Memory B cell (primary cell): ENCODE results near the gene MTOR.
A peak's percentile ranks its signal among the peaks of the same experiment; 100 is the strongest.

ENCODE experiments used
- ATAC-seq: fragments of 150-1000 bp; cut with Tn5 transposase; 2 replicates; pipeline ENCODE4 v1.10.0; 2021; ENCODE audit warnings: low read depth, mild to moderate bottlenecking, moderate library complexity
- DNase-seq, 2 donors: peaks; one replicate each; pipeline ENCODE4 v3.0.0; 2022; ENCODE audit warnings: low spot score in 2 of 2
- H3K27ac Mint-ChIP-seq: one replicate; pipeline ENCODE4 v1.8.0; 2022; ENCODE audit warnings: mild to moderate bottlenecking, moderate library complexity, mixed read lengths
- H3K27me3 Mint-ChIP-seq: one replicate; pipeline ENCODE4 v1.8.0; 2022; ENCODE audit warnings: mixed read lengths
- H3K36me3 Mint-ChIP-seq: one replicate; pipeline ENCODE4 v1.8.0; 2022; ENCODE audit warnings: mild to moderate bottlenecking, mixed read lengths
- H3K4me1 Mint-ChIP-seq: one replicate; pipeline ENCODE4 v1.8.0; 2022; ENCODE audit warnings: mixed read lengths
- H3K4me3 Mint-ChIP-seq: one replicate; pipeline ENCODE4 v1.8.0; 2022; ENCODE audit warnings: mild to moderate bottlenecking, moderate library complexity, mixed read lengths
- H3K9me3 Mint-ChIP-seq: one replicate; pipeline ENCODE4 v1.8.0; 2022; ENCODE audit warnings: mixed read lengths

Gene MTOR

DNA sequence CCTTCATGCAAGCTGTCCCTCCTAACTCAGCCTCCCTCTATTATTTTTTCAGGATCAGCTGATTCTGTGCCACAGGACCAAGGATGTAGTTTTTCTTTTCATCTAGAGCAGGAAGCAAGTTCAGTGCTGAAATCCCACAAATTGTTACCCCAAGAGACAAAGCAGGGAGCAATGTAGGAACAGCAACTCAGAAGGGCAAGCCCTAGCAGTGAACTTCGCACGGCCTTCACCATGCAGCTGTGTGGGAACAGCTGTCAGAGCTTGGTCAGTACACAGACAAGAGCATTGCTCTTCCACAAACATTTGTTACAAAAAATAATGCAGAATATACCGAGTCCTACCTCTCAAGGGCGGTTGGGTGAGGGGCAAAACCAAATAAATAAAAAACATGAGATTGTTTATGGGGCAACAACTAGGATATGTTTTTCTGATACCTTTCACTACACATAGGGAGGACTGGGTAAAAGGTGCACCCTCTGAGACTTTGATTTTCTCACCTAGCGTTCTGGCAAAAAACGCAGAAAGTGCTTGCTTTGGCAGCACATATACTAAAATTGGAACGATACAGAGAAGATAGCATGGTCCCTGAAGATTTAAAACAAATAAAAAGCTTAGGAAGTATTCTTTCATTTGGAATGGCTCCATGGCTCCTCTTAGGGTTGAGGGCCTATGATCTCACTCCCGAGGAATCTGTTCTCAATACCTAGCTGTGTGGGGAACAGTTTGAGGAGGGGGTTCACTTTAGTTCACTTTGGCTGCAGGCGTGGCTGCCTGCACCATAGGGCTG is 110.3 kb downstream of the MTOR start:
- no peak for ATAC-seq
- Mint-ChIP-seq H3K27me3 (no peaks in the 10 kb centered on the region), H3K4me3 (no peak overlapping the region), H3K4me1 (peaks cover 6% of the 10 kb centered on the region), H3K36me3 (peaks cover 36% of the 10 kb centered on the region), H3K9me3 (no peaks in the 10 kb centered on the region), H3K27ac (no peak overlapping the region)
- DNase-seq, result no peak

DNA sequence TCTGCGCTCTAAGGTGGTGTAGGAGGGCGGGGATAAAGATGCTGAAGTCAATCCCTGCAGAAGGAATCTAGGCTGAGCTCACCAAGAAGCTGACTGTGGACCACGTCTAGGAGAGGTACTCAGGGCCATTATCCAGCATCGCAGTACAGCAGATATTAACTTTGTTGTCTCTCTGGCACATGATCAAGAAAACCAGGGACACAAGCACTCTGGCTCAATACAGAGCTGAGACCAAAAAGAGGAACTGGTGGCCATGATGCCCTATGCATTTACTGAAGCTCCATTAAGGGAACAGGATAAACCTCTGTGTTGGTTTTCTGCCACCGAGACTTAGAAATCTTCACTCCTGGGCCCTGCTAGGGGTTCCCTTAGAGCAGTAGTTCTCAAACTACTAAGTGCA is 111.2 kb downstream of the MTOR start:
- ATAC-seq, result no peak
- Mint-ChIP-seq H3K9me3 (no peaks in the 10 kb centered on the region), H3K4me3 (no peak overlapping the region), H3K36me3 (peaks cover 30% of the 10 kb centered on the region), H3K27me3 (no peaks in the 10 kb centered on the region), H3K4me1 (no peaks in the 10 kb centered on the region), H3K27ac (peak overlapping the region; percentile 32)
- DNase-seq, result no peak

DNA sequence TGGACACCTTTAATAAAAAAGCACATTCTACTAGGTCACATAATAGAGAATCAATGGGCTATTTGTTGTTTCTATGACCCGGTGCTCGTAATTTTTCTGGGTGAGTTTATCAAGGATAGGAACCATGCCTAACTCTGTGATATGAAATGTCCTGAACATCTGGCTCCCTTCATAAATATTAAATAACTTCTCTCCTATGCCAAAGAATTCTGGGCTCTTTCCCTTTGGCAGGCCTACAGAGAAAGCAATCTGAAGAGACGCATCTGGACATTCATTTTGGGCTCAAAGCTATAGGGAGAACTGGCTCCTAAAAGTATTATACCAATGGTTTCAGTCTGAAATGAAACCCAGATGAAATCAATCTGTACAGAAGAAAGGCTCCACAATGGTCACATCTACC is 112.0 kb downstream of the MTOR start:
- H3K27me3 Mint-ChIP-seq, result no peaks in the 10 kb centered on the region
- H3K4me3 Mint-ChIP-seq, result no peak overlapping the region
- H3K36me3 Mint-ChIP-seq, result peaks cover 30% of the 10 kb centered on the region
- no peaks in the 10 kb centered on the region for H3K9me3 Mint-ChIP-seq
- ATAC-seq (no peak), DNase-seq (no peak)
- no peaks in the 10 kb centered on the region for H3K4me1 Mint-ChIP-seq
- H3K27ac Mint-ChIP-seq, result no peak overlapping the region

DNA sequence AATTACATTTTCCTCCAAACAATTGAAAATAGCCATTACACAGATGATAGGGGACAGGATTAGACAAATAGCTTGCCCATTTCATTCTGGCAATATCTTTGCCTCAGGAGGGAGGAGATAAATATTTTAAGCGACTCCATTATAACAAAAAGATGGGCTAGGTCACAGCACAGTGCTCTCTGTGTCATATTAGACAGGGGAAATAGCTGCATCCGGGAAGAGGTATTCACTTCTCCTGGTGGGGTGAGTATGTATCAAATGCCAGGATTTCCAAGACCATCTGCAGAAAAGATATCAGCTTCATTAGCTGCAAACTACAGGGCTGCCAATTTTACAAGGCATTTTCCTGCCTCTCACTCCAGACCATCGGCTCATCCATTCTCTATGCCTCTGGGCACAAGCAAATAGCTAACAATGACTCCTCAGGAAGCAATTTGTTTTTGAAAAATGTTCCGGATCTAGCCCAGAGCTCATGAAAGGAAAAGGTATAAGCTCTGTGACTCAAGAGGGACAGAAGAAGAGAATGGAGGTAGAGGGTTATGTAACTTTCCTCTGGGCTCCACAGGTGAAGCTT is 115.1 kb downstream of the MTOR start:
- H3K27ac Mint-ChIP-seq, result no peak overlapping the region
- H3K4me3 Mint-ChIP-seq, result no peak overlapping the region
- no peak for DNase-seq
- no peak for ATAC-seq
- peaks cover 35% of the 10 kb centered on the region for H3K36me3 Mint-ChIP-seq
- no peaks in the 10 kb centered on the region for H3K9me3 Mint-ChIP-seq
- no peaks in the 10 kb centered on the region for H3K27me3 Mint-ChIP-seq
- no peaks in the 10 kb centered on the region for H3K4me1 Mint-ChIP-seq

DNA sequence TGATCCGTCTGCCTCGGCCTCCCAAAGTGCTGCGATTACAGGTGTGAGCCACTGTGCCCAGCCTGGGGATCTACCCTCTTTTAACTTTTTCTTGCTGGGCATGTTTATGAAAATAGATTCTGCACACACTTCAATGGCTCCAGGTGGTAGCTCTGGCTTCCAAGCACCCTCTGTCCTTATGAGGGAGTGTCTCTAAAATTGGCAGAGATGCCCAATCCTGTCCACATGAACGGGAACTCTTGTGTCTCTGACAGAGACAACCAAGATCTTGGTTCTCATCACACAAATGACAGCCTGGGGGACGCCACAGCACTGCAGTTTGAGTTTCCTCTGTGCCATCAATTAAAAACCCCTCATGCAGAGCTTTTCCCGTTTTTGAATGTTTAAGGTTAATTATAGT is 116.6 kb downstream of the MTOR start:
- no peaks in the 10 kb centered on the region for H3K27me3 Mint-ChIP-seq
- no peak for ATAC-seq
- H3K36me3 Mint-ChIP-seq, result peaks cover 31% of the 10 kb centered on the region
- DNase-seq, result no peak
- H3K4me3 Mint-ChIP-seq, result no peak overlapping the region
- H3K9me3 Mint-ChIP-seq, result no peaks in the 10 kb centered on the region
- no peaks in the 10 kb centered on the region for H3K4me1 Mint-ChIP-seq
- no peak overlapping the region for H3K27ac Mint-ChIP-seq

DNA sequence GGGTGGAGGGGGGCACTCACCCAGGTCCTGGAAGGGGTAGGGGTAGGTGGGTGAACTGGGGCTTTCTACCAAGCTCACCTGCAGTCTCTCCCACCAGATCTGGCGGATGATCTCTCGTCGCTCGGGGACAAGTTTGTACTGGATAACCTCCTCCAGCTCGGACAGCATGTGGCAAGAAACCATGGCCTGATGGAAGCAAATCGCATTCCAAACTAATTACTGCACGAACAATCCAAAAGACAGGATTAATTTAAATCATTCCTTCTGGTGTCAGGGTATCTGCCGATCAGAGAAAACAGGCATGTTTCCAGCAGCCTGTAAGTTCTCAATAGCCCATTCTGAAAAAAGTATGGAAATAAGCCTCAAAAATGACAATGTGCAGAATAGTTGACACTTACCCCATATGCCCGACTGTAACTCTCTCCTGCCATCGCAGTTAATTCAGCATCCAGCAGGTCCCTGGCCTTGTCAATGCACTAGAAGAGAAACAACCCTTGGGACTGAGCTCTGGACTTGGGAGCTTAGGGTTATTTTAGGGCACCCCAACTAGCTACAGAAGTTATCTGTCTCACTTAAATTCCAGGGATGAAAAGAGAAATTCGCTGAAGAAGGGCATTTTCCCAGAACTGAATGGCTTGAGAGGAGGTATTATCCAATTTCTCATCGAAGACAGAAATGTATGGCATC is 117.6 kb downstream of the MTOR start:
- Mint-ChIP-seq H3K36me3 (peaks cover 25% of the 10 kb centered on the region), H3K27ac (no peak overlapping the region), H3K4me3 (no peak overlapping the region), H3K27me3 (no peaks in the 10 kb centered on the region), H3K4me1 (no peaks in the 10 kb centered on the region), H3K9me3 (no peaks in the 10 kb centered on the region)
- no peak for DNase-seq
- no peak for ATAC-seq

DNA sequence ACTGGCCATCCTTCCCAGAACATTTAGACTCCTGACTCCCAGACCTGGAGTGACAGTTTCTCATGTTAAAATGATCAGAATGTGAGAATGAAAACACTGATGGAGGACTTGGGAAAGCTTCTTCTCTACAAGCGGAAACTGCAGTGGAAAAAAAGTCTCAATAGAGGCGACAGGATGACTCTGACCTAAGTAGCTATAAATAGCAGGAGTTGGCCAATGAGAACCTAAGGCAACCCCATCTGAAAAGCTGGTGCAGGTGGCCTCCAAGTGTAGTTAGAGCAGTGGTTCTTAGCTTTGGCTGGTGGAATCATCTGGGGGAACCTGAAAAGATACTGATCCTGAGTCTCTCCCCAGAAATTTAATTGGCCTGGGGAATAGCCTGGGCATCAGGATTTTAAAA is 118.4 kb downstream of the MTOR start:
- peaks cover 22% of the 10 kb centered on the region for H3K36me3 Mint-ChIP-seq
- H3K27ac Mint-ChIP-seq, result peak overlapping the region; percentile 67
- H3K27me3 Mint-ChIP-seq, result no peaks in the 10 kb centered on the region
- H3K4me3 Mint-ChIP-seq, result no peak overlapping the region
- DNase-seq (no peak), ATAC-seq (no peak)
- H3K4me1 Mint-ChIP-seq, result no peaks in the 10 kb centered on the region
- no peaks in the 10 kb centered on the region for H3K9me3 Mint-ChIP-seq

DNA sequence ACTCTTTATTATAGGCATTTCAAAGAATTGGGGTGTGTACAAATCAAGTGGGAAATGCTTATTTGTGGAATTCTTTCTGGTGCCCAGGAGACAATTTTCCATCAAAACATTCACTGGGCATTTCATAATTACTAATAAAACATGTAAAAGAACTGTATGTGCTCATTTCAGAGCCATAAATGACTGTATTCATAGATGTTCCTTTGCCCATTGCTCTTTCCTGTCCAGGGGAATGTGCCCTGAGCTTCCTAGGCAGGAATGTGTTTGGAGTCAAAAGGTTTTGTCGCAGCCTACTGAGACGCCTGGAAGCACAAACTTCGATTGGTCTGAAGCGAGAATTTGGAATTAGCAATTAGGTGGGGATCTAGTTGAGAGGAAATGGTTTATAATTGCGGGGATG is 119.0 kb downstream of the MTOR start:
- no peak overlapping the region for H3K4me3 Mint-ChIP-seq
- H3K36me3 Mint-ChIP-seq, result peaks cover 24% of the 10 kb centered on the region
- H3K27me3 Mint-ChIP-seq, result no peaks in the 10 kb centered on the region
- peak overlapping the region; percentile 67 for H3K27ac Mint-ChIP-seq
- no peak for DNase-seq
- no peak for ATAC-seq
- H3K9me3 Mint-ChIP-seq, result no peaks in the 10 kb centered on the region
- no peaks in the 10 kb centered on the region for H3K4me1 Mint-ChIP-seq

DNA sequence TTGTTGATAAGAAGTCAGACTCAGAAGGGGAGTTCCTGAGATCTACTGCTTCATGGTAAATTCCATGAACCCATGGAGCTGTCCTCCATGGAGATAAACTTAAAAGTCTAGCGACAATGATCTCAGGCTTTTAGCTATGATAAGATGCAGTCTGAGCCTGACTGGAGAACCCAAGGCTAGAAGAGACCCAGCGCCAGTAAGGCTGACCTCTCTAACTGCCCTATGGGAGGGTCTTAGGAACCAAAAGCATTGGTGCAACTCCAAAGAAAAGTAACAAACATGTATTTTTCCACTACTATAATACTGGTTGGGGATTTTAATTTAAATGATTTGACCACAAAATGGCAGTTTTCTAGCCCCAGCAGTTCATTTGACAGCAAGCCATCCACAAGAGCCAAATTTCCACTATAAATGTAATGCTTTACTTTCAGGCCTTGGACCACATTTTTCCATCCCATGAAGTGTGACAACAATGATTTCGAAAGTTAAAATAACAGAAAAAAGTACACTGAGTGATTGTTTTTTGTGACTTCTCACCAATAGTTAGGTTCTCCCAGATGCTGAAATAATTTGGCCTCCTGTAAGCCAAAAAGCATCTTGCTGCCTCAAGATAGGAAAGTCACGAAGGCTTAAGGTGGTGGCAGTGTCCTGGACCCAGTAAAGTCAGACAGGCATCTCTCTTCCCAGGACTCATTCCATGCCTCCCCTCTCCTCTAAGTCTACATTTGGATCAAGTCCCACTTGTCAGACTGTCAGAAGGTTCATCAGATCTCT is 119.5 kb downstream of the MTOR start:
- ATAC-seq (no peak), DNase-seq (no peak)
- Mint-ChIP-seq H3K36me3 (peaks cover 24% of the 10 kb centered on the region), H3K4me1 (no peaks in the 10 kb centered on the region), H3K27me3 (no peaks in the 10 kb centered on the region), H3K9me3 (no peaks in the 10 kb centered on the region), H3K27ac (no peak overlapping the region), H3K4me3 (no peak overlapping the region)

DNA sequence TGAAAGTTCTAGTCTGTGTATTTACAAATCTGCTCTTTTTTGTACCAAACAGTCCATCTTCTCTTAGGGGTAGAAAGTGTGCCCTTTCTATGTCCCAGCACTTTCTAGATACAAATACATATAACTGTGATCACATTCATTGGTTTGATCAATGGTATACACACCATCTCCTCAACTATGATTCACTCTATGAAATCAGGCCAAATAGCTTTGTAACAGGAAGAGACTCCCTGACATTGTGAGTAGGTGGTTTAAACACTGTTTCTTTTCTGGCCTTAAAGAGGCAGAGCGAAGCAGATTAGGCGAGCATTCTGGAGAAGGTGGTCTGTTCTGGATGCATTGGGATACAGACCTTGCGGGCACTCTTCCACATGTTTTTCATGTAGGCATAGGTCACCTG is 123.4 kb downstream of the MTOR start:
- Mint-ChIP-seq H3K27ac (no peak overlapping the region), H3K4me3 (no peak overlapping the region), H3K4me1 (no peaks in the 10 kb centered on the region), H3K27me3 (no peaks in the 10 kb centered on the region), H3K9me3 (no peaks in the 10 kb centered on the region), H3K36me3 (peaks cover 25% of the 10 kb centered on the region)
- ATAC-seq (no peak), DNase-seq (no peak)

DNA sequence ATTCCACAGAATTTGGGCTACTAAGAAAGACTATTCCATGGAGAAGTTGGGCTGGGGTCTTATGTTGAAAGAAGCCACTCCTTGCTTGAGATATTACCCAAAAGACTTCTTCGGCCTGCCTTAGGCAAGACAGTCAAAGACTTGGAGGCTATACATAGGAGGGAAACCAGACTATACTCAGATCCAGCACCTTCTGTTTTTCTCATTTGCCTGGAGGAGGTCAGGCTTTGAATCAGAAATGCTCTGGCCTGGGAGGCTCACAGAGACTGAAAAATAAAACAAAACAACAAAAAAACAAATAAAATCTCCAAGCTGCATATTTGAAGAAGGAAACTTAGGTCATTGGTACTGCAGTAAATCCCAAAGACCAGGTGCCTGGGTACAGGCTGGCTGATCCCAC is 124.3 kb downstream of the MTOR start:
- ATAC-seq (no peak), DNase-seq (no peak)
- Mint-ChIP-seq H3K9me3 (no peaks in the 10 kb centered on the region), H3K4me1 (no peaks in the 10 kb centered on the region), H3K27me3 (no peaks in the 10 kb centered on the region), H3K36me3 (peaks cover 23% of the 10 kb centered on the region), H3K27ac (no peak overlapping the region), H3K4me3 (no peak overlapping the region)

DNA sequence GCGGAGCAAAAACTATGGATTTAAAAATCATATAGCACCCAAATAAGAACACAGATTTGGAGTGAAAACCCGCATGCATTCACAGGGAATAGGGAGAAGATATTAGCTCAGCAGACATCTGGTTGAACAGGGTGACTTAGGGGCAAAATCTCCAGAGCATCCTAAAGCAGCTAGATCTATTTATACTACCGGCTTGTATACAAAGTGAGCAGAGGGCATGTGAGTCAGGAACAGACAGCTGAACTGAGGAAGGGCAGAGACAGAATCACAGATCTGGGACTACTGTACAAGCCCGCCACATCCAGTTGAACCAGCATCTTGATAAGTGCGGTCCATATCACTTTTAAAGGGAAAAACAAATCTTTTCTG is 127.5 kb downstream of the MTOR start:
- no peak overlapping the region for H3K4me3 Mint-ChIP-seq
- no peaks in the 10 kb centered on the region for H3K27me3 Mint-ChIP-seq
- peaks cover 32% of the 10 kb centered on the region for H3K36me3 Mint-ChIP-seq
- ATAC-seq (no peak), DNase-seq (no peak)
- H3K4me1 Mint-ChIP-seq, result no peaks in the 10 kb centered on the region
- no peaks in the 10 kb centered on the region for H3K9me3 Mint-ChIP-seq
- no peak overlapping the region for H3K27ac Mint-ChIP-seq

DNA sequence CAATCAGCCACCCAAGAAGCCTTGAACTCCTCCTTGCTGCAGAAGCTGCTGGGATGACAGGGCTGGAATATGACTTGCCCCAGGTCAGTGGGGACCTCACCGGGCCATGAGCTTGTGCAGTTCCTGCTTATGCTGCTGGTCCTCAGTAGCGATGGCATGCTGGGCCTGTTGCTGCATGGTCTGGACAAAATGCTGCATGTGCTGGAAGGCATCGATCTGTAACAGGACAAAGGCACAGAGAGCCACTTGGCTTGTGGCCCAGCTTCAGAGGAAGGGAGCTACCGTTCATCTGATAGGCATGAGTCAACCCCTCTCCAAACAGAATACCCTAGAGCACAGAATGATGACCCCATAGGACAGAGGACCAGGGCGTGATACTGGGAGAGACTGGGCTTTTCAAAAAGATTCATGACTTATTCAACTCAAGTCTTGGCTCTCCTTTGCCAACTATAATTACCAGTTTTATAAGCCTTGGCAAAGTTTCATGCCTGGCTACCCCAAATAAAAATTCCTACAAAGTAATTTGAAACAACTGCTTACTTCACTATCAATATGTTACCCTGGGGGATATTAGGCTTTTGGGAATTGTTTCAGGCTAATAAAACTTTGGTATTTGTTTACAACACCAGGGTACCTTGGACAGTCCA is 128.0 kb downstream of the MTOR start:
- Mint-ChIP-seq H3K4me1 (no peaks in the 10 kb centered on the region), H3K27me3 (no peaks in the 10 kb centered on the region), H3K4me3 (no peak overlapping the region), H3K9me3 (no peaks in the 10 kb centered on the region), H3K27ac (no peak overlapping the region), H3K36me3 (peaks cover 37% of the 10 kb centered on the region)
- no peak for ATAC-seq
- DNase-seq, result no peak
